HG03558 (cell line): ENCODE measurements around the gene STING1.
A peak's percentile ranks its signal among the peaks of the same experiment; 100 is the strongest.

Source experiments
- ATAC-seq: cut with Tn5 transposase; IDR thresholded peaks from one replicate; pipeline ENCODE4 v1.9.1; 2021; ENCODE audit warnings: moderate number of reproducible peaks; ENCODE audit not compliant: unreplicated experiment; ENCODE audit errors: extremely low read depth

STING1 gene

GRCh38 chr5:139472386-139473030 lies 10.1 kb downstream of the STING1 start:
- no peak for ATAC-seq

- no peak for ATAC-seq
These were observed 11.7 kb downstream of the STING1 start, which contains the start of gene SMIM33 for GRCh38 chr5:139470821-139471300. Gene SMIM33 (plus strand): TSS chr5:139471004. CDS start chr5:139471122, 118 bp downstream.

- ATAC-seq = no peak
These were observed 14.1 kb downstream of the STING1 start for GRCh38 chr5:139468421-139468931.

GRCh38 chr5:139462586-139463276 lies 19.8 kb downstream of the STING1 start, which contains the start of gene ECSCR:
Gene ECSCR (minus strand): TSS chr5:139462743. CDS start chr5:139462670, 73 bp downstream.
- no peak for ATAC-seq

- ATAC-seq = no peak
These were observed 20.9 kb downstream of the STING1 start for GRCh38 chr5:139461698-139462097.

- no peak for ATAC-seq
These were observed 21.4 kb downstream of the STING1 start for GRCh38 chr5:139461176-139461575.

GRCh38 chr5:139460455-139460854 lies 22.1 kb downstream of the STING1 start:
- ATAC-seq = no peak

GRCh38 chr5:139459451-139459934 lies 23.1 kb downstream of the STING1 start:
- ATAC-seq = no peak

GRCh38 chr5:139458580-139459407 lies 23.8 kb downstream of the STING1 start:
- peak; percentile 30 for ATAC-seq

- ATAC-seq = no peak
These were observed 24.8 kb downstream of the STING1 start for GRCh38 chr5:139457653-139458306.

GRCh38 chr5:139457241-139457640 lies 25.3 kb downstream of the STING1 start:
- ATAC-seq = no peak

GRCh38 chr5:139456776-139457175 lies 25.8 kb downstream of the STING1 start:
- no peak for ATAC-seq

GRCh38 chr5:139454568-139455290 lies 27.8 kb downstream of the STING1 start:
- ATAC-seq = no peak

GRCh38 chr5:139453683-139454567 lies 28.6 kb downstream of the STING1 start:
- ATAC-seq = no peak

- ATAC-seq = no peak
These were observed 30.5 kb downstream of the STING1 start for GRCh38 chr5:139451878-139452660.

- no peak for ATAC-seq
These were observed 31.4 kb downstream of the STING1 start for GRCh38 chr5:139451176-139451575.

GRCh38 chr5:139446956-139447779 lies 35.4 kb downstream of the STING1 start:
- ATAC-seq = peak; percentile 54
